GM13977 (cell line): Measurements from ENCODE around the gene MTFR1L.
"Not testable (repeated sequence)": the region's sequence is repeated elsewhere in the genome, so short reads cannot be mapped to it uniquely, and the experiment has no call there.

ENCODE experiments used
- DNase-seq: peaks from one replicate; pipeline ENCODE4 v3.0.0; 2012; ENCODE audit warnings: low spot score
- CTCF ChIP-seq: IDR thresholded peaks from 2 replicates; pipeline ENCODE4 v1.5.1; 2012; ENCODE audit warnings: mild to moderate bottlenecking, control low read depth; ENCODE audit not compliant: insufficient read depth; ENCODE audit errors: extremely low read depth, missing control alignments
- in situ Hi-C: fragments of 300-500 bp; cut with MboI; formaldehyde crosslinking; loops from one replicate; pipeline ENCODE4 v1.12.0; 2022; ENCODE audit warnings: low sequenced_read_pairs, low pct_unique_long_range_greater_than_20kb, mixed read lengths, inconsistent platforms; ENCODE audit not compliant: unreplicated experiment

Gene MTFR1L

GRCh38 chr1:25833158-25833557 is 13.4 kb downstream of the MTFR1L start:
- in situ Hi-C loops = loop anchor here (10.0 kb wide), 1 partner anchor 172 kb away; no protein-coding TSS in a partner anchor
- TF ChIP-seq CTCF = no peak
- DNase-seq = no peak

- TF ChIP-seq CTCF = no peak
- in situ Hi-C loops = loop anchor here (10.0 kb wide), 1 partner anchor 170 kb away; no protein-coding TSS in a partner anchor
- DNase-seq = no peak
Measured at GRCh38 chr1:25834894-25835293, 15.1 kb downstream of the MTFR1L start.

- DNase-seq = no peak
- in situ Hi-C loops = loop anchor here (10.0 kb wide), 1 partner anchor 168 kb away; no protein-coding TSS in a partner anchor
- no peak for TF ChIP-seq CTCF
Measured at GRCh38 chr1:25836695-25837094, 16.9 kb downstream of the MTFR1L start.

DNA sequence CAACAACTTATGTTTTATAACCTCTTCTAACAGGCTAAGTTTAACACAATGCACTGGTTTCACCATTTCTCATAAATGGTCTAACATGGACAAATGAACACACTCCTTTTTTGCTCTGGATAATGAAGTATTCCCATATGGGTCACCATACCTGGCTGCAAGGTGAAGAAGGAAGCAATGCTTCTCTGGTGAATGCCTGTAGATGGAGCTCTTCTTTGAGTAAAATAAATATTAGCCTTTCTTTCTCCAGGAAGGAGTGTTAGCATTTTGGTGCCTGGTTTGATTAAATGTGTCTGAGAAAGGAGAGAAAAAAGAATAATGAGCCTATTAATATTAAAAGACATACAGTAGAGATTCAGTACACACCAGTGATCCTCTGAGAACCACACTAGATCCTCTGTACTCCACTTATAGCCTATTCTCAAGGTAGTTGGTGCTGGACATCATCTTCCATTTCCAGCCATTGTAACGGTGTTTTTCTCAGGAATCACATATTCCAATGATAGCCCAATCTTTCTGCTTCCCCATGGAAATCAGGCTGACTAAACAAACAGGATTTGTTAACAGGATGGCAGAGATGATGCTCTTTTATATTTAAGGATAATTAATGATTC is 17.6 kb downstream of the MTFR1L start:
- no peak for DNase-seq

DNA sequence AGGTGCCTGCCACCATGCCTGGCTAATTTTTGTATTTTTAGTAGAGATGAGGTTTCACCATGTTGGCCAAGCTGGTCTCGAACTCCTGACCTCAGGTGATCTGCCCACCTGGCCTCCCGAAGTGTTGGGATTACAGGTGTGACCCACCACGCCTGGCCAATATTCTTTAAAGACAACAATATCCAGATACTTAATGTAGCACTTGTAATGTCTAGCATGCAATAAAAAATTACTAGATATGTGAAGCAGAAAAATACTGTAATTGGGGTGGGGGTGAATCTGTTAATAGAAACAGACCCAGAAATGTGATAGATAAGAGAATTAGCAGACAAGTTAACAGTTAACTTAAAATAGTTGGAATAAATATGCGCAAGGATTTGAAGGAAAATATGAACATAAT is 20.1 kb downstream of the MTFR1L start:
- not testable (repeated sequence) for DNase-seq
- in situ Hi-C loops = loop anchor here (10.0 kb wide), 1 partner anchor 165 kb away; no protein-coding TSS in a partner anchor

More for the DNA sequence above, 17.6 kb downstream of the MTFR1L start:
- in situ Hi-C loops = loop anchor here (10.0 kb wide), 1 partner anchor 167 kb away; no protein-coding TSS in a partner anchor
- peak; percentile 53 for TF ChIP-seq CTCF

- in situ Hi-C loops = no loop called here
- no peak for TF ChIP-seq CTCF
- no peak for DNase-seq
Measured at GRCh38 chr1:25843483-25843882, 23.7 kb downstream of the MTFR1L start.

GRCh38 chr1:25844536-25845337 is 25.0 kb downstream of the MTFR1L start:
- DNase-seq = peak; percentile 23
- in situ Hi-C loops = no loop called here
- no peak for TF ChIP-seq CTCF
